HG02678 (cell line): ENCODE results near the gene TAS1R3.
"Not testable (repeated sequence)": the region's sequence is repeated elsewhere in the genome, so short reads cannot be mapped to it uniquely, and the experiment has no call there.

ENCODE experiments used
- ATAC-seq: cut with Tn5 transposase; IDR thresholded peaks from one replicate; pipeline ENCODE4 v1.9.1; 2021; ENCODE audit warnings: mild to moderate bottlenecking, moderate library complexity; ENCODE audit not compliant: unreplicated experiment

TAS1R3 gene

GRCh38 chr1:1364266-1364665 lies 33.2 kb downstream of the TAS1R3 start:
- ATAC-seq, result no peak

DNA sequence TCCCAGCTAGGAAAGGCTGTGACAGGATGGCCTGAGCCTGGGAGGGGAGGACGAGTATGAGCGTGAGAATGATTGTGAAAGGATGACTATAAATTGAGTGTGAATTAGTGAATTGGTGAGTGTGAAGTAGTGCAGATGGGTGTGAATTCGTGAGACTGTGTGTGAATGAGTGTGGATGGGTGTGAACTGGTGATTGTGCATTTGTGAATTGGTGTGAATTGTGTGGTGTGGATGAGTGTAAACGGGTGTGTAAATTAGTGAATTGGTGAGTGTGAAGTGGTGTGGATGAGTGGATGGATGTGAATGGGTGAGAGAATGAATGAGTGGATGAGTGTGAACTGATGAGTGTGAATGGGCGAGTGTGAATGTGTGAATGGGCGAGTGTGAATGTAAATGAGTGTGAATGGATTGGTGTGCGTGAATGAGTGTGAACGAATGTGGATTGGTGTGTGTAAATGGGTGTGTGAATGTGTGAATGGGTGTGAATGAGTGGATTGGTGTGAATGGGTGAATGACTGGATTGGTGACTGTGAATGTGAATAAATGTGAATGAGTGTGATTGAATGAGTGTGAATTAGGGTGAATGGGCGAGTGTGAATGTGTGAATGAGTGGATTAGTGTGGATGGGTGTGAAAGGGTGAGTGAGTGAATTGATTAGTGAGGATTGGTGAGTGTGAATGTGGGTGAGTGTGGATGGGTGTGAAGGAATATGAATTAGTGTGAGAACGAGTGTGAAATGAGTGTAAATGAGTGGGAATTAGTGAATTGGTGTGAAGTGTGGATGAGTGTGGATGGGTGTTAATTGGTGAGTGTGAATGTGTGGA lies 35.0 kb downstream of the TAS1R3 start:
- ATAC-seq, result no peak

DNA sequence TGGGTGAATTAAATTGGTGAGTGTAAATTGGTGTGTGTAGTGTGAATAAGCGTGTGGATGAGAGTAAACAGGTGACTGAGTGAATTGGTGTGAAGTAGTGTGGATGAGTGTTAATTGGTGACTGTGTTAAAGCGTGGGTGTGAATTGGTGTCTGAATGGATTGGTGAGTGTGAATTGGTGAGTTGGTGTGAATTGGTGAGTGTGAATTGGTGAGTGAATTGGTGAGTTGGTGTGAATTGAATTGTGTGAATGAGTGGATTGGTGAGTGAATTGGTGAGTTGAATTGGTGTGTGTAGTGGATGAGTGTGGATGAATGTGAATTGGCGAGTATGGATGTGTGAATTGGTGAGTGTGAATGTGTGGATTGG lies 35.6 kb downstream of the TAS1R3 start:
- no peak for ATAC-seq

DNA sequence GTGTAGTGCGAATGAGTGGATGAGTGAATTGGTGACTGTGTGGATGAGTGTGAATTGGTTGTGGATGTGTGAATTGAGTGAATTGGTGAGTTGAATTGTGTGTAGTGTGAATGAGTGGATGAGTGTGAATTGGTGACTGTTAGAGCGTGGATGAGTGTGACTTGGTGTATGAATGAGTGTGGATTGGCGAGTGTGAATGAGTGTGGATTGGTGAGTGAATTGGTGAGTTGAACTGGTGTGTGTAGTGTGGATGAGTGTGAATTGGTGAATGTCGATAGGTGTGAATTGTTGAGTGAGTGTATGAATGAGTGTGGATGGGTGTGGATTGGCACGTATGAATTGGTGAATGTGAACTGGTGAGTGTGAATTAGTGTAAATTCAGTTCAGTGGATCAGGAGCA lies 36.2 kb downstream of the TAS1R3 start:
- no peak for ATAC-seq

DNA sequence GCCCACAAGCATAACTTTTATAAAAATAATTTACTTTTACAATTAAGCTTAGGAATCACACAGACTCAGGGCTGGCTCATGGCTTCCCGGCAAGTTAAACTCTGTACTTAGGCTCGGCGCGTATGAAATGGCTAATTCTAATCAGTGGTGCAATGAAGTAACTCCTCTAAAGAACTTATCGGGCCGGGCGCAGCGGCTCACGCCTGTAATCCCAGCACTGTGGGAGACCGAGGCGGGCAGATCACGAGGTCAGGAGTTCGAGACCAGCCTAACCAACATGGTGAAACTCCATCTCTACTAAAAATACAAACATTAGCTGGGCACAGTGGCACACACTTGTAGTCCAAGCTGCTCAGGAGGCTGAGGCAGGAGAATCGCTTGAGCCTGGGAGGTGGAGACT lies 39.0 kb downstream of the TAS1R3 start:
- ATAC-seq, result not testable (repeated sequence)

- ATAC-seq, result no peak
Measured at GRCh38 chr1:1370771-1371300, 39.8 kb downstream of the TAS1R3 start.

GRCh38 chr1:1371364-1371745 lies 40.3 kb downstream of the TAS1R3 start:
- ATAC-seq, result no peak

GRCh38 chr1:1371746-1372711 lies 40.9 kb downstream of the TAS1R3 start:
- ATAC-seq, result no peak

- no peak for ATAC-seq
Measured at GRCh38 chr1:1373051-1373814, 42.2 kb downstream of the TAS1R3 start.

DNA sequence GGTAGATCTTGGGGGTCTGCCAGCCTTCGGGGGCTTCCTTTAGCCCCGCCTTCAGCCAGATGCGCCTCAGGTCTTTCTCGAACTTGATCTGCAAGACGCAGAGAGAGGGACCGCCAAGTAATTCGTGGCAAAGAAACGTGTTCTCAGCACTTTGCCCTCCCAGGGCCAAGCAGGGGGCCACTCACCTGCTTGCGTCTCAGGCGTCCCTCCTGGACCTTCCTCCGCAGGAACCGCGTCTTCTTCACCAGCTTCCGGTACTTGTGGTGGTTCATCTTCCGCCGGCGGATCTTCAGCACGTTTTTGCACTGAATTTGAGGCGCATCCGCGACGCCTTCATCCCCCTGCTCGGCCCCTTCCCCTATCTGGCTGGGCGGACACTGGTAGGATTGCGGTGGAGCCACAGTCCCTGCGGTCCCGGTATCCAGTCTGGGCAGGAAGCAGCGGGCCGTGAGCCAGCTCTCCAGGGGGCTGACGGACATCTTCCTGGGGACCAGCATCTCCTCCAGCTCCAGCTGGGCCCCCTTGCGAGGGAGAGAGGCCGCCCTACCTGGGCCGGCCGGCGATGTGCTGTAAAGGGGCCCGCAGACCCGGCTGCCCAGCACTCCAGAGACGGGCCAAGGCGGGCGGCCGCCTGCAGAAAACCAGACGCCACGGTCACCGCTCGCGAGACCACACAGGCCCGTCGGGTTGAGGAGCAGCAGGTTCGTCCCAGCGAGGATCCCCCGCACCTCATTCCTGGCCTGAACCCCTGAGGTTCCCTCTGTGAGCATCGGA lies 42.9 kb downstream of the TAS1R3 start:
- no peak for ATAC-seq

GRCh38 chr1:1374589-1374928 lies 43.5 kb downstream of the TAS1R3 start:
- peak; percentile 1 for ATAC-seq

DNA sequence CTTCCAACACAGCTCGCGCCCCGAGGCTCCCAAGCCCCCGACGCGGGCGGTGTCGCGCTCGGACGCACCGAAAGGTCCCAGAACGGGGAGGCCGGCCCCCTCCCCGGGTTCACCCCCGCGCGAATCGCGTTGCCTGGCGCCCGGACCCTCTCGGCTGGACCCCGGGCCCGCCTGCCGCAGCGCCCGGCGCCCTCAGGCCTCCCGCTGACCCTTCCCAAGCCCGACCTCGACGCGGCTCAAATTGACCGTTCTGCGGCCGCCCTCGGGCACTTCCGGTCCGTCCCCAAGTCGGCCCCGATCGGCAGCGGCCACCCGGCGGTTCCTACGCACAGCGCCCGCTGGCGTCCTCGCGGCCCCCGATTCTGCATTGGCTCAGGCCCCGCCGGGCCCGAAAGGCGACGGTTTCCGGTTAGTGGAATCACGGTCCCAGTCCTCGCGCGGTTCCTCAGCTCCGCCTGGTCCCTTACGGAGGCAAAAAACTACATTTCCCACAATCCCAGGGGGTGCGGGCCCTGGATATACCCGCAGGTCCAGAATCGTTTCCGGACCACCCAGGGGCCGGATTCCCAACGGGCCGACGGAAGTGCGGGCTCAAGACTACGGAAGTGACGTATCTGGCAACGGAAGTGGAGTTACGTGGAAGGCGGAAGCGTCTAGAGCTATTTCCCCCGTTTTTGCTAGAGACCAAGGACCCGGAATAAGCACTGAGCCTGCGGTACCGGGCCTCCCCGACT lies 44.0 kb downstream of the TAS1R3 start, which contains the start of gene AURKAIP1:
Gene AURKAIP1, minus strand, starts transcription at position 279 of the 734 bp plus-strand sequence. CDS start 451 bp downstream, outside the sequence.
- ATAC-seq, result peak; percentile 87

- no peak for ATAC-seq
Measured at GRCh38 chr1:1376551-1377226, 45.6 kb downstream of the TAS1R3 start.

- ATAC-seq, result no peak
Measured at GRCh38 chr1:1377540-1378205, 46.6 kb downstream of the TAS1R3 start.

DNA sequence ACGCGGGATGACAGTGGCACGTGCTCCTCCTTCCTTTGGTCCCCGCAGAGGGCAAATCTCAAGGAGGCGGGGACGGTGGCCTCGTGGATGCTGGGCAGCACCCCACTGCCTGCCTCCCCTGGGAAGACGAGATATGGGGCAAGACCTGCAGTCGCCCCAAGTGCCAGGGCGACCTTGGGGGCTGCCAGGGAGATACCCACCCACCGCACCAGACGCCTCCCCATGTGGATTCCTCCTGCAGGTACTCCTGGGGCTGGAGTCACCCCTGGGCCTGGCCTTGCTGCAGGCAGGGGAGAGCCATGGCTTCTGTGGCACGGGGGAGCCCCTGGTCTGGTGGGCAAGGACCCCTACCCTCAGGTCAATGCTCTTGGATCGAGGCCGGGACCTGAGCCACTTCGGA lies 49.8 kb downstream of the TAS1R3 start:
- no peak for ATAC-seq

DNA sequence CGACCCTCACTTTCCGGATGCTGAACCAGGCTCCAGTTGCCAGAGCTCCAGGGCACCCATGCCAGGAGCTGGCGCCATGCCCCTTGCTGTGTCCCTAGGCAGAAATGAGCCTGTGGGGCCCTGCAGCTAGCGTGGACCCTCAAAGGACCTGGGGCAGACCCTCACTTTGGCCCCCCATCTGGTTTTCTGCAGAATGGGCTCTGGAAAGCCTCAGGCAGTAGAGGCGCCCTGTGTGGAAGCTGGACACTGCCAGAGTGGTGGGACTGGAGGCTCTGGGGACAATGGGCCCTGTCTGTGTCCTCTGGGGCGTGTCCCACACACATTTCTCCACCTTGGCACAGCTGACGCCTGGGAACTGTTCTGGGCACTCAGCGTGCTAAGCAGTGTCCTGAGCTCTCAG lies 50.2 kb downstream of the TAS1R3 start:
- no peak for ATAC-seq
